Ramos (cell line): ENCODE results near the gene ARHGEF16.

Experiments
- in situ Hi-C: fragments of 300-500 bp; cut with MboI; formaldehyde crosslinking; loops from one replicate; pipeline ENCODE4 v1.14.3; 2022; ENCODE audit warnings: low sequenced_read_pairs; ENCODE audit not compliant: unreplicated experiment

The ARHGEF16 gene

DNA sequence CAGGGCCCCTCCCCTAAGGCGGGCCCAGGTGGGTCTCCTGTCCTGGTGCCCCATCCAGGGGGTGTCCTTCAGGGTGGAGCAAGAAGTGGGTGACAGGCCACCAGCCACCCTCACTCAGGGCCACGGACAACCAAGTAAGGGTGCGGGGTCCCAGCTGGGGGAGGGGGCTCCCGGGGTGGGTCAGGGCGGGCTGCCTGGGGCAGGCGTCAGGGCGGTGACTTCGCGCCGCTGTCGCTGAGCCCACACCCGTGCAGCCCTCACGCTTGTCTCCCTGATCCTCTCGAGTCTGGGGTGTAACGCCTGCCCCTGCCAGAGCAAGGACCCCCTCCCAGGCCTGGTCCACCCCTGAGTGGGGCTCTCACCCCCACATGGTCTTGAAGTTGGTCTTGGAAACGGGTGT, 22.2 kb downstream of the ARHGEF16 start:
- in situ Hi-C loops: no loop called here

DNA sequence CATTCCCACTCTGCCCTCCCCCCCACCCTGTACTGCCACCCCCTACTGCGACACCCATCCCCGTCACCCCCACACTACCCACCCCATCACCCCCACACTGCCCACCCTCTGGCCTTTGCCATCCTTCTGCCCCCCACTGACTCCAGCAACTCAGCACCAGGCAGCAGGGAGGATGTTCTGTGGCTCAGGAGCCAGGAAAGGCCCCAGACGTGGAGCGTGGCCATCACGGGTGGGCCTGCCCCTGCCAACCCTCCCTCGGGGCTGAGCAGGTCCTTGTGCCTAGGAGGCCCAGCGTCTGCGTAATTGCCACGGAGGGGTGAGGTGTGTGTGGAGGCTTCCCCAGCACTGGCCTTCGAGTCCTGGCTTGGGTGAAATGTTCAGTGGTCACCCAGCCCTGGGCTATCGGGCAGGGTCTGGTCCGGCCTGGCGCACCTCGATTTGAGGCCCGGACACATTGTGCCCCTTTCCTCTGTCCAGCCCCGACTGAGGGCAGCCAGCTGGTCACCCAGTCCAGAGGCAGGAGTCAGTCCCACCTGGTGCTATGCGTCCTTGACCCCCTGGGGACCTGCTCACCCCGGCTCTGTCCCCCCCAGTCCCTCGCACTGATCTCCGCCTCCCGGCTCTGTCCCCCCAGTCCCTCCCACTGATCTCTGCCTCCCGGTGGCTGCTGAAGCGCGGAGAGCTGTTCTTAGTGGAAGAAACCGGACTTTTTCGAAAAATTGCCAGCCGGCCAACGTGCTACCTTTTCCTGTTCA, 23.0 kb downstream of the ARHGEF16 start:
- in situ Hi-C loops: no loop called here

DNA sequence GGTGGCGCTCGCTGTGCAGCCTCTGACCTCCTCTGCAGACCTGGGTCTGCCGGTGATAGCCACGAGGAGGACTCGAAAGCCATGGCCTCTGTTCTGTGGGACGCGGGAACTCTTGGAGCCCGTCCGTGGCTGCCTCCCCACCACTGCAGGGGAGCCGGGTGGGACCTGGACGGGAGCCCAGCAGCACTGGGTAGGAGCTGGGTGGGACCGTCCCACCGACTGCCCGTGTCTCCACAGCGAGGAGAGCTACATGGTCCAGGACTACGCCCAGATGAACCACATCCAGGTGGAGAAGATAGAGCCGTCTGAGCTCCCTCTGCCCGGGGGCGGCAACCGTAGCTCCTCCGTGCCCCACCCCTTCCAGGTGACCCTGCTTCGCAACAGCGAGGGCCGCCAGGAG, 23.7 kb downstream of the ARHGEF16 start:
- in situ Hi-C loops: no loop called here

DNA sequence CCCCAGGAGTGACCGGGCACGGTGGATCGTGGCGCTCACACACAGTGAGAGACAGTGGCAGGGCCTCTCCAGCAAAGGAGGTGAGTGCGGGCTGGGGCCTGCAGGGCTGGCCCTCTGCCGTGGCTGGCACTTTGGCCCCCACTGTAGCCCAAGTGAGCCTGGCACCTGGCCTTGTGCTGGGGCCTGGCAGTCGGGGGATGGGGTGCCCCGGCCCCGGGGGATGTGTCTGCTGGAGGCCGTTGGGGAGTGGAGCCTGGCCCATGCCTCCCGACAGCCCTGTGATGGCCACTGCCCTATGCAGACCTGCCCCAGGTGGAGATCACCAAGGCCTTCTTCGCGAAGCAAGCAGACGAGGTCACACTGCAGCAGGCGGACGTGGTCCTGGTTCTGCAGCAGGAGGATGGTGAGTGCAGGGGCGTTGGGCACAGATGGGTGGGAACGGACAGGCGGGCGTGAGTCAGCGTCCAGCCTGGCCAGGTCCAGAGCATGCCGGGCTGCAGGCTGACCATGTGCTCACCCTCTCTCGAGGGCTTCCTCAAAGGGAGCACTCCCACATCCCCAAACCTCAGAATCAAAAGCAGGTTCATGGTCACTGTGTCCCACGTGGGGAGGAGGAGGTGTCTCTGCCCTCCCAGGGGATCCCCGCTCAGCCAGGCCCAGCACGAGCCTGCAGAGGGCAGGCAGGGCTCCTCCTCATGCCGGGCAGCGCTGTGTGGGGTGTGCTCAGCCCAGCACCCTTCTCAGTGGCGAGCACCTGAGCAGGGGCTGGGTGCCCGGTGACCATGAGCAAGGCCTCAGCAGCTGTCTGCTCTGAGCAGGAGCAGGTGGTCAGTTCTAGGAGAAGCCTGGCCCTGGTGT, 25.3 kb downstream of the ARHGEF16 start:
- in situ Hi-C loops: no loop called here

DNA sequence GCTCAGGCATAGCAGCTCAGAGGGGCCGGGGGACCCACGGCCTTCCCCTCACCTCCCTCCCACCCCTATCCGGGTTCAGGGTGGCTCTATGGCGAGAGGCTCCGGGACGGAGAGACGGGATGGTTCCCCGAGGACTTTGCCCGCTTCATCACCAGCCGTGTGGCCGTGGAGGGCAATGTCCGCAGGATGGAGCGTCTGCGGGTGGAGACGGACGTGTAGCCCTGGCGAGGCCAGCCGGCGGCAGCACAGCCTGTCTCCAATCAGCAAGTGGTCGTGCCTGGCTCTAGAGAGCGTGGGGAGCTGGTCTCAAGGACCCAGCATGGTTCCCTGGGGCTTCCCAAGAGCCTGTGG, 25.9 kb downstream of the ARHGEF16 start:
- in situ Hi-C loops: no loop called here

DNA sequence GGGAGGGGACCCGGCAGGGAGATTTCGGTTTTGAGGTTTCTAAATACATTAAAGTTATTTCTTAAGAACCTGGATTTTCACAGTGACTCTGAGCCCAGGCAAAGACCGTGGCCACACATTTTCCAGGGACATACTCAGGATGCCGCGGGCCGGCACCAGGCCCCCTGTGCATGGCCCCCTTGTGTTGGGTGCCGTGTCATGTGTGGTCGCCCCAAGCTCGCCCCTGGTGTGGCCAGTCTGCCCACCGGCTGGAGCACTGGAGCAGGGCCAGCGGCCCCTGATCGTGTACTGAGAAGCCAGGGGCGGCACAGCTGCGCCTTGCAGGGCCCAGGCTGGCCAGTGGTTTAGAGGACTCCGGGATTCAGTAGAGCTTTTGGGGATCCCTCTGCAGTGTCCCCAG, 26.6 kb downstream of the ARHGEF16 start:
- in situ Hi-C loops: no loop called here

DNA sequence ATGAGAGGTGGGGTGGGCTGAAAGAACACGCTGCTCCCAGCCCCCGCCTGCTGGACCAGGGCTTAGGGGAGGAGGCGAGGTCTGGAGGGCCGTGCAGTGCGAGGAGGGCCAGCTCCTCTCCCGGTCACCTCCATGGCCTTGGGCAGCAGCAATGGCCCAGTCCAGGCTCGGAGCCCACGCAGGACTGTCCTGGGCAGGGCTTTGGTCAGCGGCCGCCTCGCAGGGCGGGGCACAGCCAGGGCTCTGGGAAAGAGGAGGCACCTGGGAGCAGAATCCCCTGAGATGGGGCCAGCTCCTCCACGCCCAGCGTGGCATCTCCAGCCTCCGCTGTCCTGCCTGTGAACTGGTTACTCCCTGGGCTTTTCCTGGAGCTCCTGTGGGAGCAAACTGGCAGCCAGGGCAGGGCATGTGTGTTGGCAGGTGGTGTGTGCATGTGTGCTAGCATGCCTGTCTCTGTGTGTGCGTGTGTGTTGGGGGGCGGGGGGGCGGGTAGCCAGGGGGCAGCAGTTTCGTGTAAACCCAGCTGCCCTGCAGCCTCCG, 27.4 kb downstream of the ARHGEF16 start:
- in situ Hi-C loops: no loop called here

DNA sequence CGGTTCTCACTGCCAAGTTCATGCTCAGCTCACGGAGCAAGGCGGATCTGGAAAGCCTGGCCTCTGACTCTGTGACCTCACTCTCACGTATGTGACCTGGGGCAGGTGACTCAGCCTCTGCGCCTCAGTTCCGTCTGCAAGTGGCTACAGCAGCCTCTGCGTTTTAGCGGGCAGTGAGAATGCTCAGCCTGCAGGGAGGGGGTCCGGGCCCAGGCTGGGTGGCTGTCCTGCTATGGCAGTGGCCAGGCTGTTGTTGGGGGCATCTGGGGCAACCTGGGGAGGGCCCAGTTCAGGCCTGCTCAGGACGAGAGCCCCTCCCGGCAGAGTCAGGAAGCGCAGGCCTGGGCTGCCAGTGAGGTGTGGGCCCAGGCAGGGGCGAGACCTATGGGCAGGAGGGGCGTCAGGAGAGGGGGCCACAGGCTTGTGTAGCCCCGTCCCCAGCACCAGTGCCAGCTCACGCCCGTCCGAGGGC, 27.9 kb downstream of the ARHGEF16 start:
- in situ Hi-C loops: no loop called here

DNA sequence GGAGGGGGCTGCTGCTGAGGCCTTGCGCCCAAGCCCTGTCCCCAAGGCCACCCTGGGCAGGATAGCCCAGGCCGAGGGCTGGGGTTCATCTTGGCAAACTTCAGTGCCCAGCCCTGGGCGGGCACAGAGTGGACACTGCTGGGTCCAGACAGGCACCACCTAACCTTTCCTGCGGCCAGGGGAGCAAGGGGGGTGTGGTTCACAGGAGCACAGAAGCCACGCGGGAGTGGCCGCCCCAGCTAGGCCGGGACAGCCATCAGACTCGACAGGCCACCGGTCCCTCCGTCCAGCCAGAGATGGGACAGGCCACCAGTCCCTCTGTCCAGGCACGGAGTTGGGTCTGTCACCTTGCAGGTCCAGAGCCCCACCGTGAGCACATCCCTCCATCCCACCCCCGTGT, 28.9 kb downstream of the ARHGEF16 start:
- in situ Hi-C loops: no loop called here

DNA sequence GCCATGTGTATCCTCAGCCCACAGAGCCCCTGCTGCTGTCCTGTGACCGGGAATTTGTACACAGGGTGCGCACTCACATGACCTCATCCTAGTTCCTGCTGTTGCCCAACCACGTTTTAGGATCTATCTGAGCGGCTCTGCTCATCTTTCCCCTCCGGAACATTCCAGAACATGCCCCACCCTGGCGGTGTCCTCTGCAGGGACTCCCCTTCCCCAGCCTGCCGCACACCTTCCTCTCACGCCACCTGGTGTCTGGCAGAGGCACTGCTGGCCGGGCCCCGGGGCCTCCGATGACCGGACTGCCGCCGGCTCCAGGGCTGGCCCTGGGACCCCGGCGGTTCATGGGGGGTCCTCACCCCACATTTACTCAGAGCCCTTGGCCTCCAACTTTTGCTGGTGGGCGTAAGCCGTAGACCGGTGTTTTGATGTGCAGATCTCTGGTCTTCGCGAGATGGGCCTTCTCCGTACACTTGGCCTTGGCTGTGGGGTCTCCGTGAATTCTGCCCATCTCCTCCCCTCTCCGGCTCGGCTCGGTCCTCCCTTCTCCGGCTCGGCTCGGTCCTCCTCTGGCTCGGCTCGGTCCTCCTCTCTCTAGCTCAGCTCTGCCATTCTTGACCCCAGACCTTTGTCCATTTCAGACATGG, 29.5 kb downstream of the ARHGEF16 start:
- in situ Hi-C loops: no loop called here

DNA sequence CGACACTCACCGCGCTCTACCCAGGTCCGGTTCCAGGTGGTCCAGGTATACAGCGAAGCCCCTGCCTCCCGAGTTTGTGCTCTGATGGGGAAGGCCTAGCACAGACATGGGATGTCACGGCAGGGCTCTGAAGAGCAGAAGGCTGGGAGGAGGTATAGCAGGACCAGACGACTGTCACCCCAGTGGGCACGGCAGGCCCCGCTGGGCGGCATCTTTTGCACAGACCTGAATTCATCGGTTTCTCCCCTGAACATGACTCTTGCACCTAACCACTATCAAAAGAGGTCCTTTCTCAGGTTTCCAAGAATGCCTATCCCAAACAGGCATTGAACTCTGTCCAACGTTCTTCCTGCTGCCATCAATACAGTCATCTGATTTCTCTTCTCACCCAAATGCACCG, 30.6 kb downstream of the ARHGEF16 start:
- in situ Hi-C loops: no loop called here

DNA sequence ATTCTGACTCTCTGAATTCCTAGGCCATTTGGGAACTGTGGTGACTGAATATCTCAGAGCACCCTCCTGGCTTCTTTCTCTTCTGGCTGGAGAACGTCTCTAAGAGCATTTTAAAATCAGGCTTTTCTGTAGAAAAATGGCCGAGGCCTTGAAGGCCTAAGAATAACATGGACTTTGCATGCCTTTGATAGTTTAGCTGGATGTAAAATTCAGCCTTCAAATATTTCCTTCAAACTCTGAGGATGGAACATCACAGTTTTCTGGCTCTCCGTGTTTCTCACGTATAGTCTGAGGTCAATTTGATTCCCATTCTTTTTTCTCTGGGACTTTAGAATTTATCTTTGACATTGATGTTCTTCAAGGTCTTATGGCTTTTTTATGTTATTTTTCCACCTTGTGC, 34.0 kb downstream of the ARHGEF16 start:
- in situ Hi-C loops: no loop called here

DNA sequence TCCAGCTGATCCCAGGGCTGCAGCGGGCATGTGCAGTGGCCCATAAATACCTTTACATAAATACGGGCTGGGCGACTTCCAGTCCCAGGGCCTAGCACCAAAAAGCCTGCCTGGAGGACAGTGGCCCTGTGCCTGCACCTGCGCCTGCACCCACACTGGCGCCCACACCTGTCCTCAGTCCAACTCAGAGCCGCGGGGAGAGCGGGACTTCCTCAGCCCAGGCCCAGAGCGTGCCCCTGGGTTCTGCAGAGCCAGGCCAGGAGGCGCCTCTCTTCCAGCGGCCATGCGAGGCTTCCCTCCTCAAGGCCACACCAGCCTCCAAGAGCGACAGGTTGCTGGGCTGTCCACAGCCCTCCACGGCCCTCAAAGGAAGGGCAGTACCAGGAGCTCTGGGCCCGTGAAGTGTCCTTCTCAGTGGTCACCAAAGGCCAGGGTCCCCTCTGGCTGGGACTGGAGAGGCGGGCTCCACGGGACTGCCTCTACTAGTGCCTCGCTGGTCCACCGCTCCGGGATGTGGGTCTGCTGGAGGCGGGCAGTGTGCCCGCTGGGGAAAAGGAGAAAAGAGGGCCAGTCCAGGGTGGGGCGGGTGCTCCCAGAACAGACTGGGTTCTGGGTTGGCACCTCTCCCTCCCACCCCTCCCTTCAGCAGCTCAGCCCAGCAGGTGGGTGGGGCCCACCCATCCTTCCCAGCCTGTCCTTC, 35.7 kb downstream of the ARHGEF16 start:
- in situ Hi-C loops: no loop called here

DNA sequence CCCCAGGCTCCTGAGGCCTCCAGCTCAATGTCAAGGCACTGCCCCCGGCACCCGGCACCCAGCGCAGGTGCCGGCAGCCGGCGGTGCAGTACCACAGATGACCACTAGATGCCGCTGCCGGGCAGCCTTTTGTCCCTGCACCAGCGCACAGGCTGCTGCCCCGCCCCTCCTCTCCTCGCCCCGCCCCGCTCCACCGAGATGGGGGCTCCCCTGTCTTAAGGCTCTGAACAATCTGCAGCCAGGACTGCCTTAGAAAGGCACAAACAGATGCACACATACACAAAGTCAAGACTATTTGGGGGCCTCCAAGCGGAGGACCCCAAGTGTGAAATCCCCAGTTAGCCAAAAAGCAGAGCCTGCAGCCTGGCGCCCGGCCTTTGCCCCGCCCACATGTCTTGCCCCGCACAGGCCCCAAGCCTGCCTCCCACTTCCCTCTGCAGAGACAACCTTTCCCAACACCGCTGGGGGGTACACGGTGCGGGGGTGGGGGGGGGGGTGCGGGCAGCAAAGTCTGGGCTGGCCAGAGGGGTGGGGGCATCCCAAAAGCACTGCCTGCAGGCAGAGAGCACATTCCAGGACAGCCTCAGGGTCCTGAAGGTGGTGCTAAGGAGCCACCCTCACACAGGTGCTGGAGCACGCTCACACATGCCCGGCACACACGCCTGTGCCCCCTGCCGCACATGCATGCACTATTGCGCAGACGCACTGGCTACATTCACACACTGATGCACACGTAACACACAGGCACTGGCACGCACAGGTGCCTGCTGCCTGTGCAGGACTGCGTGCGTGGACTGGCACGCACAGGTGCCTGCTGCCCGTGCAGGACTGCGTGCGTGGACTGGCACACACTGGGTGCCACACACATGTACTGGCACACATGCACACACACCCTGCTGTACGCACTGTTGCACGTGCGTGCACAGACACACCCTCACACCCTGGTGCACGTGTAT, 37.1 kb downstream of the ARHGEF16 start:
- in situ Hi-C loops: no loop called here

DNA sequence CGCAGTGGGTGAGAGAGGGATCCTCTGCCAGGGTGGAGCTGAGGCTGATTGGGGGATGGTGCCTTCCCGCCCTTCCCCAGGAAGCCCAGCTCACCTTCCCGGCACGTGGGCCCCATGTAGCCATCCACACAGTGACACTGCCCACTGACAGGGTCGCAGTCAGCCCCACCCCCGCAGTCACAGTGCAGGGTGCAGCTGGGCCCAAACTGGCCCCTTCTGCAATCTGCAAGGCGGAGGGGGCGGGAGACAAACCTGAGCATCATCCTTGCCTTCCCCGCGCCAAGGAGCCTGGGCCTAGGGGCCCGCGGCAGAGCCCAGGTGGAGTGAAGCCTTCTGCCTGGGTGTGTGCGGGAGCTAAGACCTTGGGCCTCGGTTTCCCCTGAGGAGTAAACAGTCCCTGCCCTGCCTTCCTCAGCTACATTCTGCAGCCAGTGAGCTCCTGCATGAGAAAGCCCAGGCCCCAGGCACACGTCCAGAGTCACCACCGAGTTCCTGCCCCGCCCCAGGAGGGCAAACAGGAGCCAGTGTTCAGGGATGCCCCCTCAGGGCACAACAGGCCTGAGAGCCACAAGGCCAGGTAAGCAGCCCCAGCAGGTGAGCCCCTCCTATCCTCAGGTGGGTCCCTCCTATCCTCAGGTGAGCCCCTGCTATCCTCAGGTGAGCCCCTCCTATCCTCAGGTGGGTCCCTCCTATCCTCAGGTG, 38.2 kb downstream of the ARHGEF16 start:
- in situ Hi-C loops: no loop called here

DNA sequence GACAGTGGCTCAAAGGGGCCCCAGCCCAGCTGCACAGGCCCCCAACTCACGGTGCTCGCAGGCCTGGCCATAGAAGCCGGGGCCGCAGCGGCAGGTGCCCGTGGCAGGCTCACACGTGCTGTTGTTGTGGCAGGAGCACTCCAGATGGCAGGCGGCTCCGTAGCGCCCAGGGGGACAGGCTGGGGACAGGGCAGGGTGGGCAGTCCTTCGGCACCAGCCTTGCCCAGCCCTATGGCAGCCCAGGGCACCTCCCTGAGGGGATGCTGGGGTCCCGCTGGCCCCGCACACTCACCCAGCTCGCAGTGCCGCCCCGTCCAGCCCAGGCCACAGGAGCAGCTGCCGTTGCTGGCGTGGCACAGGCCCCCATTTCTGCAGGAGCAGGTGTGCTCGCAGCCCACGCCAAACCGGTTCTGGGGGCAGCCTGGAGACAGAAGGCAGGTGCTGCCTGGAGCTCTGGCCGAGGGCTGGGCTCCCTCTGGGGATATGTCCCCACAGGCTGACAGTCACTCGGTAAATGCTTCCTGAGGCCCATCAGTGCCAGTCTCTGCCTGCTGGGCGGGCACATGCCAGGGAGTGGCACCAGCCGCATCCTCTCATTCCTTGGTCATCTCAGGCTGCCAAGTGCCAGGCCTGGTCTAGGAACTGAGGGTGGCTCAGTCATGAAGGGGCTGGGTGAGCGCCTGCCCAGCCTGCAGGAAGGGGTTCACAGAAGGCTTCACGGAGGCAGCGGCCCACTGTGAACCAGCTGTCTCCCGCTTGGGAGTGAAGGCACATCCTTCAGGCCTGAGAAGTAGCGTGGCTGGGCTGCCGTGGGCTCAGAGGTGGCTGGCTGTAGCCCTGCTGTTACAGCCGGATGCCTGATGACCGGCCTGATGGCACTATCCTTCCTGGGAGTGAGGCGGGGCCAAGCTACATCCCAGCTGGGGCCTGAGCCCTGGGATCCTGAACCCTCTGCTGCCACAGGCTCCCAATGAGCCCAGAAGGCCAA, 40.1 kb downstream of the ARHGEF16 start:
- in situ Hi-C loops: no loop called here
